HUES48 (cell line): ENCODE data around the gene KCNAB2.

Experiments
- H3K27ac ChIP-seq: one replicate; pipeline ENCODE4 v1.7.0; 2013; ENCODE audit warnings: low read depth, low read length, inconsistent platforms
- H3K27me3 ChIP-seq: 2 replicates; pipeline ENCODE4 v1.6.1; 2013; ENCODE audit warnings: mild to moderate bottlenecking, low read length; ENCODE audit not compliant: control insufficient read depth, insufficient read depth
- H3K36me3 ChIP-seq: 2 replicates; pipeline ENCODE4 v1.6.1; 2013; ENCODE audit warnings: low read length; ENCODE audit not compliant: control insufficient read depth, insufficient read depth
- H3K4me1 ChIP-seq: 2 replicates; pipeline ENCODE4 v1.6.1; 2013; ENCODE audit warnings: mild to moderate bottlenecking, low read length; ENCODE audit not compliant: control insufficient read depth, insufficient read depth
- H3K4me3 ChIP-seq: 2 replicates; pipeline ENCODE4 v1.5.1; 2013; ENCODE audit warnings: mild to moderate bottlenecking, low read depth, low read length
- H3K9ac ChIP-seq: 2 replicates; pipeline ENCODE4 v1.6.1; 2013; ENCODE audit warnings: mild to moderate bottlenecking, low read depth, low read length, moderate library complexity
- H3K9me3 ChIP-seq: 2 replicates; pipeline ENCODE4 v1.6.1; 2013; ENCODE audit warnings: low read length; ENCODE audit not compliant: control insufficient read depth, insufficient read depth

The KCNAB2 gene

DNA sequence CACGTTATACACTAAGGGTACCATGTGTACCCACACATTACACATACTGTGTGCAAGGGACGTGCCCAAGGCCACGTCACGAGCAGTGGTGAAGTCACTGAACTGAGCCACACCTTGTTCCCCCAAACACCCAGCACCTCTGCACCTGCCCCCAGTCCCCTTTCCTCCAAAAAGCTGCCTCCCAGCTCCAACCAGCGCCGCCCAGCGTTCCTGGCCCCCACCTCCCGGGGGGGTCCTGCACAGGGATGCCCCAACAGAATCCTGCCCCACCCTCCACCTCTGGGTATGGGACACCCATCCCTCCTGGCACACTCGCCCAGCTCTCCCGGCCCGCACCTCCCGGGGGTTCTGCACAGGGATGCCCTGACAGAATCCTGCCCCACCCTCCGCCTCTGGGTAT, 80.3 kb downstream of the KCNAB2 start:
- Histone ChIP-seq H3K4me1 (peaks cover 2% of the 10 kb centered on the region; the same call in 1 of the 2 replicates), H3K27me3 (peaks cover 8% of the 10 kb centered on the region), H3K36me3 (no peaks in the 10 kb centered on the region), H3K4me3 (no peak overlapping the region), H3K9ac (no peak overlapping the region), H3K9me3 (no peaks in the 10 kb centered on the region), H3K27ac (no peak overlapping the region)

DNA sequence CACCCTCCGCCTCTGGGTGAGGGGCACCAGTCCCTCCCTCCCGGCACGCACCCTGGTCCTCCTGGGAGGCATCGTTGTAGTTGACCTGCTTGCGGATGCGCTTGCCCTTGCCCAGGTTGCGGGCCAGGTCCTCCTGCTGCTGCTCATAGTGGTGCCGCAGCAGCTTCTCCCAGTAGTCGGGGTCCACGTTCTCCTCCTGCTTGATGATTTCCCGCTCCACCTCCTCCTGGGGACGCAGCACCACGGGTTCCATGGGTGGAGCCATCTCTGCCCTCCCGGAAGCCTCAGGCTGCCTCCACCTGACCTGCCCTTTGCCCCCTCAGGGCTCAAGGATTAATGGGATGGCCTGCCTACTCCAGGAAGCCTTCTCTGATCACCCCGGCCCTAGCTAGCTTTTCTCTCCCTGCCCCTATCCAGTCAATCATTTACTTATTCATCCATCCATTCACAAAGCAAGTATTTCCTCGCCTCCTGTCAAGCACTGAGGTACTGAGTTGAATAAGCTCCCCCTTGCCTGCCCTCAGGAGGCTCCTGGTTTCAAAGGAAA, 80.9 kb downstream of the KCNAB2 start:
- Histone ChIP-seq H3K9me3 (no peaks in the 10 kb centered on the region), H3K4me3 (no peak overlapping the region), H3K27me3 (peaks cover 8% of the 10 kb centered on the region), H3K9ac (no peak overlapping the region), H3K4me1 (peaks cover 2% of the 10 kb centered on the region; the same call in 1 of the 2 replicates), H3K27ac (no peak overlapping the region), H3K36me3 (no peaks in the 10 kb centered on the region)

DNA sequence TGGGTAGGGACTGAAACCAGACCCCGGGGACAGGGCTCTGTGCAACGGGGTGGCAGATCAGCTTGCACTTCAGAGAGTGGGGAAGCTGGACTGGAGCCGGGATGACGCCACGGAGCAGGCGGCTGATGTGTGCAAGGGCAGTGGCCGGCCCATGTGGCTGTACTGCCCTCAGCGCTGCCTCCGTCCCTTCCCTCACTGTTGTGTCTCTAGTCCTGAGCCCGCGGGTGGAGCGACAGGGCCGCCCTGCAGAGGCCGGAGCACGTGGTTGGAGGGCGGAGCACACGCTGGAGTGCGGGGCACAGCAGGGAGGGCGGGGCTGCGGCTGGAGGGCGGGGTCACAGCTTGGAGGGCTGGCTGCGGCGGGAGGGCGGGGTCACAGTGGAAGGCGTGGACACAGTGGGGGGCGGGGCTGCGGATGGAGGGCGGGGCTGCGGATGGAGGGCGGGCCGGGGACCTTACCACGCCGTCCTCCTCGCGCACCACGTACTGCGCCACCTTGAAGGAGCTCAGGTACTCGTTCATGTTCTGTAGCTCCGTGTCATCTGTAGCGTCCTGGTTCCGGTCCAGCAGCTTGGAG, 82.0 kb downstream of the KCNAB2 start:
- Histone ChIP-seq H3K4me1 (peaks cover 2% of the 10 kb centered on the region; the same call in 1 of the 2 replicates), H3K4me3 (peak overlapping the region; percentile 32; the same call in 1 of the 2 replicates), H3K9ac (no peak overlapping the region), H3K36me3 (no peaks in the 10 kb centered on the region), H3K27ac (no peak overlapping the region), H3K9me3 (no peaks in the 10 kb centered on the region), H3K27me3 (peaks cover 8% of the 10 kb centered on the region)

DNA sequence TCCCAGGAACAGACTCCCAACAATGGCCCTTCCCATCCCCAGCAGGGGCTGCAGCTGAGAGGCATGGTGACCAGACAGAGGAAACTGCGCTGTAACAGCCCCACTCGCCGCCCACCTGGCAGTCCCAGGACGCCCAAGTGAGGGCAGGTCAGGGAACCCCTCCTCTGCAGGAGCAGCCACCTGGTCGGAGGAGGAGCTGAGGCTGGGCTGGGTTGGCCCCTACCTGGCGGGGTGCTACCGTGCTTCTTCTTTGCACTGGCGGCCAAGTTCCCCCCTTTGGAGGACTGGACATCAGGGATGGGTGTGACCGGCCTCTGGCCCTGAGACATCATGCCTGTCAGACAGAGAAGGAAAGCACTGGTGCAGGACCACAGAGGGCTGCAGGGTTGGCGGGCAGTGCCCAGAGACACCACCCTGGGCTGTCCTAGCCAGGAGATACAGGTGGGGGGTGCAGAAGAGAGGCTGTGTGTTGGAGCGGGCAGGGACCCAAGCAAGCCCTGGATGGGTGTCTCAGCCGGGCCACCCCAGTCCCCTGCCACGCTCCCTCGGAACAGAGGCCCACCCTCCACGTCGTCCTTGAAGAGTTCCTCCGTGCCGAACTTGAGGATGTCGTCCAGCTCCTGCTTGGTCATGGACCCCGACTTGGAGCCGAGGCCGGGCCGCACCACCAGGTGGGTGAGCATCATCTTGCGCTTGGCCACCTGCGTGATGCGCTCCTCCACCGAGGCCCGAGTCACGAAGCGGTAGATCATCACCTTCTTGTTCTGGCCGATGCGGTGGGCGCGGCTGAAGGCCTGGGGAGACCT, 82.8 kb downstream of the KCNAB2 start:
- Histone ChIP-seq H3K27me3 (peaks cover 8% of the 10 kb centered on the region), H3K9me3 (no peaks in the 10 kb centered on the region), H3K4me1 (peaks cover 2% of the 10 kb centered on the region; the same call in 1 of the 2 replicates), H3K27ac (no peak overlapping the region), H3K4me3 (peak overlapping the region; percentile 32; the same call in 1 of the 2 replicates), H3K9ac (no peak overlapping the region), H3K36me3 (no peaks in the 10 kb centered on the region)

DNA sequence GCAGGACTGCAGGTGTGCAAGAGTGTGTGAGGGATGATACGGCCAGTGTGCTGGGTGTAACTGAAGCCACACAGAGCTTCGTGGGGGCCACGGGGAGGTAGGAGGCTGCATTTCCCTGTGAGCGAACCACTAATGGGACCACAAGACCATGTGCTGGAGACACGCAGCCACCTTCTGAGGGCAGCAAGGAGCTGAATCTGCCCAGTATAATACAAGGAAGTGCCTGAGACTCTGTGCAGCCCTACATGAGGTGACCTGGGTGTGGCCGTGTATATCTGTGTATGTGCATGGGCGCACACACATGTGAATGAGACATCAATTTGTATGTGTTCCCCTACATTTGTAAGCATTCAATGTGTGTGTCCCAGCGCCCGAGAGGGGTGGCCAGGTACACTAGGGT, 83.6 kb downstream of the KCNAB2 start:
- H3K27me3 ChIP-seq: peaks cover 8% of the 10 kb centered on the region
- no peak overlapping the region for H3K4me3 ChIP-seq
- no peaks in the 10 kb centered on the region for H3K36me3 ChIP-seq
- peaks cover 2% of the 10 kb centered on the region; the same call in 1 of the 2 replicates for H3K4me1 ChIP-seq
- no peak overlapping the region for H3K27ac ChIP-seq
- no peaks in the 10 kb centered on the region for H3K9me3 ChIP-seq
- no peak overlapping the region for H3K9ac ChIP-seq

DNA sequence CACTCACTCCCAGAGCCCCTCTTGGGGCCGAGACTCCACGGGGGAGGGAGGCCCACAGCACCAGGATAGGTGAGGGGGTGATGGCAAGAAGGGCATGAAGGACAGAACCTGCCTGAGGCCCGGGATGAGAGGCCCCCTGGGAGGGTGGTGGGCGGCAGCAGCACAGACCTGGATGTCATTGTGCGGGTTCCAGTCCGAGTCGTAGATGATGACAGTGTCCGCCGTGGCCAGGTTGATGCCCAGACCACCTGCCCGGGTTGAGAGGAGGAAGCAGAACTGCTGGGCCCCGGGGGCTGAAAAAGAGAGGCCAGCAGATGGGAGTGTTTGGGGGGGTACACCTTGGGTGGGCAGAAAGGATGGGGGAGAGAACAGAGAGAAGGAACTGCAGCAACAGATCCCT, 84.3 kb downstream of the KCNAB2 start:
- no peak overlapping the region for H3K9ac ChIP-seq
- peaks cover 2% of the 10 kb centered on the region; the same call in 1 of the 2 replicates for H3K4me1 ChIP-seq
- H3K27ac ChIP-seq: no peak overlapping the region
- H3K27me3 ChIP-seq: peaks cover 8% of the 10 kb centered on the region
- no peaks in the 10 kb centered on the region for H3K36me3 ChIP-seq
- no peaks in the 10 kb centered on the region for H3K9me3 ChIP-seq
- no peak overlapping the region for H3K4me3 ChIP-seq

DNA sequence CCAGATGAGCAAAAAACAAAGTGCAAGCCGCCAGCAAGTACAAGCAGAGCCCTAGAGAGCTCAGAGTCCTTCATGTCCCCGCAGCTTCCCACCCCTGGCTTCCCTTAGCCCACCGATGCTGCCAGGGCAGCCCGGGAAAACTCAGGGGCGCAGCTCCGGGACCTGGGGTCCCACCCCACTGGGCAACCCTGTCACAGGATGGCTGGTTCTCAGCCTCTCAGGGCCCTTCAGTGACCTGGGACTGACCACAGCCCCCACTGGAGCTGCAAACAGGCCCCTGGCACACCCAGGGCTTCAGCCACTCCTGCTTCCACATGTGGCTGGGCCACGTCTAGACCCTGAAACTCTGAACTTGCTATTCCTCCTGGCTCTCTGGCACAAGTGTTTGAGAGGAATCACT, 84.9 kb downstream of the KCNAB2 start:
- no peaks in the 10 kb centered on the region for H3K9me3 ChIP-seq
- H3K4me3 ChIP-seq: no peak overlapping the region
- H3K27ac ChIP-seq: no peak overlapping the region
- no peak overlapping the region for H3K9ac ChIP-seq
- peaks cover 8% of the 10 kb centered on the region for H3K27me3 ChIP-seq
- peaks cover 2% of the 10 kb centered on the region; the same call in 1 of the 2 replicates for H3K4me1 ChIP-seq
- H3K36me3 ChIP-seq: no peaks in the 10 kb centered on the region

DNA sequence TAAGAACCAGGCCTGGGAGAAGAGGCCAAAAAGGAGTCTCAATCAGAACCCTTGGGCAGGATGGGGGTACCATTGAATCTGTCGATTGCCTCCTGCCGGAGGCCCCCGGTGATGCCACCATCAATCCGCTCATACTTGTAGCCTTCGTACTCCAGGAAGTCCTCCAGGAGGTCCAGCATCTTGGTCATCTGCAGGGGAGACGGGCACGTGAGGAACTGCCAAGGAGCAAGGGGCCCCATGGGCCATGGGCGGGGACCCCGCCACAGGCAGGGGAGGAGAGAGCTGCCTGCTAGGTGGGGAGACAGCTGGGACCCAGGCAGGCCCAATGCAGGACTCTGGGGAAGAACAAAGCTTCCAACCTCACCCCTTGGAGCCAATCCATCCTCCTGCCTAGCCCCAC, 85.9 kb downstream of the KCNAB2 start:
- no peak overlapping the region for H3K9ac ChIP-seq
- no peaks in the 10 kb centered on the region for H3K36me3 ChIP-seq
- no peak overlapping the region for H3K4me3 ChIP-seq
- no peaks in the 10 kb centered on the region for H3K9me3 ChIP-seq
- peaks cover 2% of the 10 kb centered on the region; the same call in 1 of the 2 replicates for H3K4me1 ChIP-seq
- no peak overlapping the region for H3K27ac ChIP-seq
- H3K27me3 ChIP-seq: peaks cover 8% of the 10 kb centered on the region

DNA sequence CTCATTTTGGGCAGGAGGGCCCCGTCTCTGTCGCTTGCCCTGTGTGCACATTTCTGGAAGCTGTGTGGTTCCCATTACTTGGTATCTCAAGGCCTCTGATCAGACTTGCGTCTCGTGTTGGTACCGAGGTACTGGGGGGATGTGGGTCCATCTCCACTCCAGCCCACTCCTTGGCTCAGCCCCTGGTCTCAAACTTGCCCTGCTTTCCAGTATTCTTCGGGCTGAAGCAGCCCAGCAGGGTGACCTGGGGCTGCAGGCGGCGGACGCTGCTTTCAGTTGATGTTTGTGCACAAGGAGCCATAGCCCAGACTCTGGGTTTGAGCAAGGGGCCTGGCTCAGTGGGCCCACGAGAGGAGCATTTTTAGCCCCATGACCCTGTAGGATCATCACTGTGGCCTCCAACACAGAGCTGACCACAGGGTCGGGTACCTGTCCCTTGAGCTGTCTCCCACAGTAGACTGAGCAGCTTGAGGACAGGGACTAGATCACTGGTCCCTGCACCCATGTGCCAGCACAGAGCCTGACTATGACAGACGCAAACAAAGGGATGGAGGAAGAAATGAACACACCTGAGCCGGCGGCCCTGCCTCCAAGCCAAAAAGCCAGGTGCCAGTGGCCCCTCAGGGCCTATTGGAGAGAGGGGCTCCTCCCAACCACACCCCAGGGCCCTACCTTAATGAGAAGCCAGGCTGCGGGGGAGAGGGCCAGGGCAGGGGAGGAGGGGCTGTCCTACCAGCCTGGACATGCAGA, 87.6 kb downstream of the KCNAB2 start:
- H3K4me3 ChIP-seq: no peak overlapping the region
- no peak overlapping the region for H3K9ac ChIP-seq
- H3K9me3 ChIP-seq: no peaks in the 10 kb centered on the region
- peaks cover 5% of the 10 kb centered on the region for H3K27me3 ChIP-seq
- H3K27ac ChIP-seq: no peak overlapping the region
- H3K36me3 ChIP-seq: no peaks in the 10 kb centered on the region
- no peaks in the 10 kb centered on the region; the same call in 1 of the 2 replicates for H3K4me1 ChIP-seq

DNA sequence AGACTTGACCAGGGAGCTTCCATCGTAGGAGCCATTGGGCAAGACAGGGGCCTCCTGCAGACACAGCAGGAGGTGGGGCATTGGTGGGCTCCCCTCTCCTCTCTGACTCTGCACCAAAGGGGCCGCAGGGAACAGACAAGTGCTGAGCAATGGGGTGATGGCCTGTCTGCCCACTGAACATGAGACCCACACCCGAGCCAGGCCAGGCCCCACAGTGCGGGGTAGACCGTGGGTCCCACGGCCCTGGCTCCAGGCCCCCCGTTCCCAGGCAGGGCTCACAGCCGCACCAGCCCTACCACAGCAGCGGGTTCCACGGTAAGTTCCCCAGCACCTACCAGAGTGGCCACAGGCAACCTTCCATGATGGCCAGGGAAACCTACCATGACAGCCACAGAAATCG, 88.5 kb downstream of the KCNAB2 start:
- H3K9ac ChIP-seq: no peak overlapping the region
- H3K36me3 ChIP-seq: no peaks in the 10 kb centered on the region
- H3K4me1 ChIP-seq: no peaks in the 10 kb centered on the region
- H3K27me3 ChIP-seq: no peaks in the 10 kb centered on the region
- no peaks in the 10 kb centered on the region for H3K9me3 ChIP-seq
- no peak overlapping the region for H3K27ac ChIP-seq
- H3K4me3 ChIP-seq: no peak overlapping the region
